Ramos (cell line): ENCODE data around the gene PKP1.

Source experiments
- in situ Hi-C: fragments of 300-500 bp; cut with MboI; formaldehyde crosslinking; loops from one replicate; pipeline ENCODE4 v1.14.3; 2022; ENCODE audit warnings: low sequenced_read_pairs; ENCODE audit not compliant: unreplicated experiment

Gene PKP1

GRCh38 chr1:201302163-201303152 is 19.2 kb downstream of the PKP1 start:
- in situ Hi-C loops = no loop called here

GRCh38 chr1:201304126-201304525 is 20.8 kb downstream of the PKP1 start:
- in situ Hi-C loops = no loop called here

- in situ Hi-C loops = no loop called here
These were observed 22.5 kb downstream of the PKP1 start for GRCh38 chr1:201305815-201306214.

GRCh38 chr1:201307231-201307630 is 23.9 kb downstream of the PKP1 start:
- in situ Hi-C loops = no loop called here

DNA sequence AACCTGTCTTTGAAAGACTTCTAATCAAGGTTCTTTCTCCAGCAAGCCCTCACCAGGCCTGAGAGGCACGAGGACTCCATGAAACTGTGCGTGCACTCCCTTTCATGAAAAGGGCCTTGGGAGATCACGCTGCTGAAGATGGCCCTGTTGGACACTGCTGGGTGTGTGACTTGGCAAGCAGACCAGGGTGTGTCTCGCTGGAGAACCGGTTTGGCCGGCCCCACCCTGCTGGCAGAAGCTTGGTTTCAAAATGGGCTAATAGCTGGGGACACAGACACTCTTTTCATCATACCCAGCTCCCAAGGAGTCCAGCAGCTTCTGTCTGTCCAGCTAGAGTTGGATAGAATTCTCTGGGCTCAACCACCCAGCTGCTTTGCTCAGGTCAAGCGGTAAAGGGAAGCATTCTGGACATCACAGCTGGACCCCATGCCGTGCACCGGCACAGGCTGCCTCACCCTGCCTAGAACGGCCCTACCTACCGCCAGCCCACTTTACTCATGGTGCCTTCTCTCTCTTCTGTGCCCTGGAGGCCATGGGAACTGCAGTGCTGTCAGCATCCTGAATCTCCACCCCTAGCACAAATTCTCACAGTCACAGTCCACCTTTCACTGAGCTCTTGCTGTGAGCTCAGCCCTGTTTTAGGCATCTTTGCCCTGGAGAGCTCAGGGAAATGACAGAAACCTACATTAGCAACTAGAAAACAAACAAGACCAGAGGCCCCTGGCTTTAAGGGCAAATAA is 24.6 kb downstream of the PKP1 start:
- in situ Hi-C loops = no loop called here

- in situ Hi-C loops = no loop called here
These were observed 26.1 kb downstream of the PKP1 start for GRCh38 chr1:201309416-201309815.

DNA sequence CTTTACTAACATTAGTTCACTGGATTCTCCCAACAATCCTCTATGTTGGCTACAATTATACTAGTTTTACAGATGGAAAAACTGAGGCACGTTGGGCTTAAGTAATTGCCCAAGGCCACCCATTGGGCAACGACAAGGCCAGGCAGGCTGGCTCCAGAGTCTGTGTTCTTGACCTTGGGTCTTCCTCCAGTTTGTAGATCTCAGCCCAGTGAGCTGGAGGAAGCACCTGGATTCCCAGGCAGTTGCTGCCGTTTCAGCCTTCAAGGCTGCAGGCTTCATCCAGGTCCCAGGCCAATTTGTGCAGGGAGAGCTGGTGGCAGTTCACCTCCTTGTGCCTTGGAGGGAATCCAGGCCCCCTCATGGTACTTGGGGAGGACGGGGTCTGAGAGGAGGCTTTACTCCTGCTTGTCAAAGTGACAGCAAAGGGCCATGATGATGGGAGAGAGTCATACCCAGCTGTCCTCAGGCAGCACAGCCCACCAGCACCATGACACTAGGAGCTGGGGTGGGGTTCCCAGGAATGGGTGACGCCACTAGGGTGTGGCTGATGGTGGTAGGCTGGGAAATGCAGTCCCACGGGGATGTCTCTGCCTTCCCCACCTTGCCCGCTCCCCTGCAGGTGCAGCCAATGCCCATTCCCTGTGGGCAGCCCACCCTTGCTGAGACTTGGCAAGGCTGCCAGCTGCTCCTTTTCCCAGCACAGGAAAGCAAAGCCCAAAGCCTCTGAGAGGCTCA is 27.1 kb downstream of the PKP1 start:
- in situ Hi-C loops = no loop called here

- in situ Hi-C loops = no loop called here
These were observed 27.7 kb downstream of the PKP1 start for GRCh38 chr1:201310986-201311355.

DNA sequence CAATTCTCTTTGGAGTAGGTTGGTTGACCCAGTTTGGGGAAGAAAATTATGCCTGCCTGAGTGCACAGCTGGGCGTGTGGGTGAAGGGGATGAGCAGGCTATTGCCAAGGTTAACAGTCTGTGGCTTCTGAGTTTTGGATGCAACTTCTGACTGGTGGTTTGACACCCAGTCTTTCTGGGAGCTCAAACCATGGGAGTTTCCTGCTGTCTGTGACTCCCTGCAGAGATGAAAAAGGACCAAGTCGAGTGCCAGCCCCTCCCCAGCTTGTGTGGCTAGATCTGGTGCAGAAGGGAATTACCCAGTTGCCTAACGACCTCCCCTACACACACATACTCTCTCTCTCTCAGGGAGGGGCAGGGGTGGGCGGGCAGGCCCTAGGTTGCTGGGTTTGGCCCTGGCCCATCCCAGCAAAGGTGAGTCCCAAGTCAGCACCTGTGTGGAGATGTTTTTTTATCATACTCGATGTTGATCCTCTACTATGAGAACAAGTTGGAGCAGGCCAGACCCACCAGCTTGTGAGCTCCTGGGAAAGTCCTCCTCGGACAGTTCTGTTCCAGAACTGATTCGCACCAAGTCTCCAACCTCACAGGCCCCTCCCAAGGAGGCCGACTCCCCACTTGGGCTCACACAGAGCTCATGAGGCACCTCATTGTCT is 28.2 kb downstream of the PKP1 start:
- in situ Hi-C loops = no loop called here

DNA sequence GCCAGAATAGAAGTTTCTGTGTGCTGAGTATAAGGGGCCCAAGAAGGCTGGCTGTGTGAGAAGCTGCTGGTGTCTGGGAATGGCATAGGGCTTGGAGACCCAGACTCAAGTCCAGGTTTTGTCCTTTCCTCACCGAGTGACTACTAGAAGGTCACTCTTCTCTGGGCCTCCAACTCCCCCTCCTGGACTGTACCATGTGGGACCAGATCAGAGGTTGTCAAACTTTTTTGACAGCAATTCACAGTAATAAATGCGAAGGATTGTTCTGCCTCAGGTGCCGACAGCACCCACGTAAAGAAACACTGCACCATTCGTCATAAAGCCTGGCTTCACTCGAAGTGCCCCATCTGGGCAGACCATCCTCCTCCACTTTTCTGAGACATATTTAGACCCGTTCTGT is 29.0 kb downstream of the PKP1 start:
- in situ Hi-C loops = no loop called here

DNA sequence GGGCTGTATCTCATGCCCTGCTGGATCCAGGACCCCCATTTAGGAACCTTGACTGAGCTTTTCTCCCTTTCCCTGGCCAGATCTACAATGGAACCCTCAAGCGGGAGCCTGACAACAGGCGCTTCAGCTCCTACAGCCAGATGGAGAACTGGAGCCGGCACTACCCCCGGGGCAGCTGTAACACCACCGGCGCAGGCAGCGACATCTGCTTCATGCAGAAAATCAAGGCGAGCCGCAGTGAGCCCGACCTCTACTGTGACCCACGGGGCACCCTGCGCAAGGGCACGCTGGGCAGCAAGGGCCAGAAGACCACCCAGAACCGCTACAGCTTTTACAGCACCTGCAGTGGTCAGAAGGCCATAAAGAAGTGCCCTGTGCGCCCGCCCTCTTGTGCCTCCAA is 29.8 kb downstream of the PKP1 start:
- in situ Hi-C loops = no loop called here

DNA sequence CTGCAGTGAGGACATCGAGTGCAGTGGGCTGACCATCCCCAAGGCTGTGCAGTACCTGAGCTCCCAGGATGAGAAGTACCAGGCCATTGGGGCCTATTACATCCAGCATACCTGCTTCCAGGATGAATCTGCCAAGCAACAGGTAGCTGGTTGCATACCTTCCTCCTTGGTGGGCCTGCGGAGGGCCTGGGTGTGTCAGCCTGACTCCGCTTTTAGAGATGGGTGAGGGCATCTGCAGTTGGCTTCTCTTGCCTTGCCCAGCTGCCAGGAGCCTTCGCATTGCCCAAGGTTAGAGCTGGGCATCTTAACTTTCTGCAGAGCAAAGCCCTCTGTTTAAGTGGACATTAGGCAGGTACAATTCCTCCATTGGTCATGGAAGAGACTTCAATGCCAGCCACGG is 33.2 kb downstream of the PKP1 start:
- in situ Hi-C loops = no loop called here

DNA sequence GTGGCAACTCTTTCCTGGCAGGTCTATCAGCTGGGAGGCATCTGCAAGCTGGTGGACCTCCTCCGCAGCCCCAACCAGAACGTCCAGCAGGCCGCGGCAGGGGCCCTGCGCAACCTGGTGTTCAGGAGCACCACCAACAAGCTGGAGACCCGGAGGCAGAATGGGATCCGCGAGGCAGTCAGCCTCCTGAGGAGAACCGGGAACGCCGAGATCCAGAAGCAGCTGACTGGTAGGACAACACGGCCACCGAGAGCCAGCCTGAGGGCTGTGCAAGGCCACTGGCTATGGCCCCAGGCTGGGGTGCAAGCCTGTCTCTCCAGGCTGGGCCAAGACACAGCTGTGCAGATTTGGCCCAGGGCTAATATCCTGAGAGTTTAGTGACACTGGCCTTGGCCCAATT is 34.2 kb downstream of the PKP1 start:
- in situ Hi-C loops = no loop called here

DNA sequence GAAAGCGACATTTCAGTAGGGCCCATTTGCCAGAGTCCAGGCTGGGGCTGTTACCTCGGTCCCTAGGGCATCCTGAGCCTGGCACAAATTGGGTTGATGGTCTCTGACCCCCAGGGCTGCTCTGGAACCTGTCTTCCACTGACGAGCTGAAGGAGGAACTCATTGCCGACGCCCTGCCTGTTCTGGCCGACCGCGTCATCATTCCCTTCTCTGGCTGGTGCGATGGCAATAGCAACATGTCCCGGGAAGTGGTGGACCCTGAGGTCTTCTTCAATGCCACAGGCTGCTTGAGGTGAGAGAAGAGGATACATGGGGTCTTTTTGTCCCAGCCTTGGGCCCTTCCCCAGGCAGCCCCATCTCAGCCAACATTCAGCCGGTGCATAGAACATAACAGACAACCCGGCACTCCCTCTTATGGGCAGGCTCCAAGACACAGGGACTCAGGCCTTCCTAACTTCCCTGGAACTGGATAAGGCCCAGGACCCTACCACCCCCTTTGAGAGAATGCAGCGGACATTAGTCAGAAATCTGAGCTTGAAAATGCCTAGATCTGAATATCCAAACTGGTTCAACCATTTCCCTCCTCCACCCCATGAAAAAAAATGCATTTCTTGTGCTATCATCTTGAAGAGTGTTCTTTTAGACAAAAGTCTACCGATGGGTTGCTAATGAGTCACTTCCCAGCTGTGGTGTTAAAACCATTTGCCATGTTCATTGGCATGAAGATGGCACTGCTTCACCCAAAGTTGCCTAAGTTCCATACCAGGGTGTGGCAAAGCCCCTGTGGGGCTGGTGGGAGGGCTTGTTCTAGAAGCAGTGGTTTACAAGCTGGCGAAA is 35.4 kb downstream of the PKP1 start:
- in situ Hi-C loops = no loop called here

DNA sequence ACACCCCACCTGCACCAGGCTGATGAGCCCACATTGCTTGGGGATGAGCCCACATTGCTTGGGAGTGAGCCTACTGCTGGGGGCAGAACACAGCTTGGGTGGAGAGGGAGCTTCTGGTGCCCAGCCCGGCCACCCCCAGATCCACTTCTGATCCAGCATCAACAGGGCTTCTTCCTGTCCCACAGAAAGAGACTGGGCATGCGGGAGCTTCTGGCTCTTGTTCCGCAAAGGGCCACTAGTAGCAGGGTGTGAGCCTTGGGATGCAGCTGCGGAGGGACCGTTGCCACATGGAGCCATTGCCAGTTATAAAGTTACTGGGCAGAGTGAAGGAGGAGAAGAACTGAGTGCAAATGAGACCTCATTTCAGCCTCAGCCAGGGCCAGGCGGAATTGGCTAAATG is 36.3 kb downstream of the PKP1 start:
- in situ Hi-C loops = no loop called here

GRCh38 chr1:201320168-201320788 is 37.0 kb downstream of the PKP1 start:
- in situ Hi-C loops = no loop called here

- in situ Hi-C loops = no loop called here
These were observed 38.6 kb downstream of the PKP1 start for GRCh38 chr1:201321826-201322390.

- in situ Hi-C loops = no loop called here
These were observed 39.6 kb downstream of the PKP1 start for GRCh38 chr1:201322653-201323510.
